ENCODE measurements around the gene THEMIS. TPM values are rescaled to one million over a fixed set of nuclear protein-coding genes. Genes with fewer than 3 reads are reported as not detected.

Gene THEMIS
- total and polyA plus RNA-seq, 2 of the 4 experiments (the other 2 are of a cell fraction), result not detected

- Histone ChIP-seq H3K56ac (ENCODE audit: extremely low read depth, insufficient read depth, low read length) (no peak overlapping the region), H2BK20ac (ENCODE audit: low read depth, low read length) (no peak overlapping the region), H3K4me2 (ENCODE audit: low read depth, low read length) (no peak overlapping the region), H4K5ac (ENCODE audit: low read depth, low read length) (no peak overlapping the region), H3K4me3 (ENCODE audit: insufficient read depth, low read depth, low read length) (no peak overlapping the region), H3K27ac (ENCODE audit: insufficient read depth, low read length) (no peak overlapping the region), H4K20me1 (ENCODE audit: insufficient read depth, low read length) (no peaks in the 10 kb centered on the region), H2AK9ac (replicated peaks; ENCODE audit: low read depth, low read length, poor library complexity) (no peak overlapping the region), H4K8ac (ENCODE audit: low read depth in 2 of 2, low read length in 2 of 2) (no peak overlapping the region), H3K4me1 (ENCODE audit: control insufficient read depth, insufficient read depth, low read length) (no peaks in the 10 kb centered on the region), H3K9ac (ENCODE audit: low read depth, low read length) (no peak overlapping the region), H3K36me3 (ENCODE audit: control insufficient read depth, insufficient read depth, low read length) (no peaks in the 10 kb centered on the region), H3K9me3 (ENCODE audit: control insufficient read depth, insufficient read depth, low read length) (no peaks in the 10 kb centered on the region), H4K91ac (ENCODE audit: insufficient read depth, low read depth, low read length) (no peak overlapping the region), H2BK5ac (ENCODE audit: low read depth, low read length, poor library complexity, severe bottlenecking) (no peak overlapping the region), H2AFZ (replicated peaks; ENCODE audit: low read length, poor library complexity) (no peak overlapping the region), H2AK5ac (ENCODE audit: low read depth, low read length) (no peak overlapping the region), H2BK15ac (ENCODE audit: low read depth, low read length) (no peak overlapping the region), H3K14ac (replicated peaks; ENCODE audit: low read depth, low read length) (no peak overlapping the region), H3K18ac (ENCODE audit: low read depth, low read length) (no peak overlapping the region), H3K27me3 (ENCODE audit: control insufficient read depth, insufficient read depth, low read length) (no peaks in the 10 kb centered on the region), H3K4ac (ENCODE audit: low read depth, low read length) (no peak overlapping the region), H3K79me1 (ENCODE audit: low read depth in 1 of 2, low read length in 2 of 2) (no peaks in the 10 kb centered on the region), H2BK120ac (ENCODE audit: low read depth, low read length) (no peak overlapping the region), H3K23ac (ENCODE audit: low read depth, low read length) (no peak overlapping the region), H3K9me1 (ENCODE audit: insufficient read depth, low read length) (no peaks in the 10 kb centered on the region)
- POLR2A ChIA-PET (ENCODE audit: unreplicated experiment), result no interaction called here
- dilution Hi-C loops (cut with HindIII; ENCODE audit: low sequenced_read_pairs, unreplicated experiment) (no loop called here), in situ Hi-C loops (cut with MboI; ENCODE audit: low sequenced_read_pairs) (no loop called here), intact Hi-C loops (cut with micrococcal nuclease) (no loop called here)
- ATAC-seq (ENCODE audit: low read depth), result no peak
- BruUV-seq (replicated peaks), result no TSS peak
- no peak for DNase-seq
- no peak for TF ChIP-seq MAZ (IDR thresholded peaks at IDR 0.05; ENCODE audit: borderline replicate concordance, low read depth, low read length)
- TF ChIP-seq NFE2L2 (IDR thresholded peaks at IDR 0.05; ENCODE audit: low read depth, low read length), result no peak
- TF ChIP-seq USF2 (IDR thresholded peaks at IDR 0.05; ENCODE audit: low read depth, low read length), result no peak
- no peak for TF ChIP-seq RCOR1 (IDR thresholded peaks at IDR 0.05; ENCODE audit: insufficient replicate concordance, low read length)
- no peak for TF ChIP-seq RAD21 (IDR thresholded peaks at IDR 0.05; ENCODE audit: low read length)
- no peak for TF ChIP-seq CTCF (conservative IDR thresholded peaks at IDR 0.05; ENCODE audit: low read depth, low read length)
- TF ChIP-seq FOS (IDR thresholded peaks at IDR 0.05; ENCODE audit: low read depth, low read length), result no peak
- TF ChIP-seq SMC3 (IDR thresholded peaks at IDR 0.05; ENCODE audit: low read depth, low read length), result no peak
- TF ChIP-seq CEBPB (IDR thresholded peaks at IDR 0.05; ENCODE audit: low read depth, low read length), result no peak
- TF ChIP-seq MXI1 (IDR thresholded peaks at IDR 0.05; ENCODE audit: borderline replicate concordance, low read depth, low read length), result no peak
- no peak for TF ChIP-seq POLR2A (IDR thresholded peaks at IDR 0.05; ENCODE audit: low read depth, low read length)
- no peak for TF ChIP-seq RFX5 (IDR thresholded peaks at IDR 0.05; ENCODE audit: low read depth, low read length)
- no peak for TF ChIP-seq CHD1 (IDR thresholded peaks at IDR 0.05; ENCODE audit: low read depth, low read length)
- CTCF ChIA-PET, result no interaction called here
Measured at GRCh38 chr6:127761084-127761483, 139.8 kb downstream of the THEMIS start.

Measured in IMR-90 (cell line).